ENCODE results near the gene NPFF. TPM values are rescaled to one million over a fixed set of nuclear protein-coding genes. Genes with fewer than 3 reads are reported as not detected.

Gene NPFF
- total and polyA plus RNA-seq, 12 donors, result not detected

GRCh38 chr12:53492188-53492587 is 15.1 kb downstream of the NPFF start:
- Histone ChIP-seq H3K4me3 (peak overlapping the region in 9 of 10 donors; percentile 31 to 66 (median 61)), H3K27ac (peak overlapping the region in 9 of 10 donors; percentile 53 to 92 (median 86)), H3K36me3 (peaks cover 0 to 13% (median 0%) of the 10 kb centered on the region in 9 donors), H3K4me1 (peaks cover 0 to 42% (median 26%) of the 10 kb centered on the region in 9 donors), H3K27me3 (no peaks in the 10 kb centered on the region), H3K9me3 (no peaks in the 10 kb centered on the region)
- WGBS, 2 donors, result 46 to 61% methylated on average over 20 of the region's 20 CpGs
- DNase-seq (no peak), ATAC-seq (peak in 2 of 8 donors; percentile 0)
- intact Hi-C loops (cut with DNase I), result loop anchor here in 4 of 10 donors (2.0 to 5.0 kb wide), 3 partner anchors 13 to 40 kb away; partner anchors contain the start of gene PCBP2 (in 2 of the 4)
- no peak for TF ChIP-seq CTCF (IDR thresholded peaks at IDR 0.05)

DNA sequence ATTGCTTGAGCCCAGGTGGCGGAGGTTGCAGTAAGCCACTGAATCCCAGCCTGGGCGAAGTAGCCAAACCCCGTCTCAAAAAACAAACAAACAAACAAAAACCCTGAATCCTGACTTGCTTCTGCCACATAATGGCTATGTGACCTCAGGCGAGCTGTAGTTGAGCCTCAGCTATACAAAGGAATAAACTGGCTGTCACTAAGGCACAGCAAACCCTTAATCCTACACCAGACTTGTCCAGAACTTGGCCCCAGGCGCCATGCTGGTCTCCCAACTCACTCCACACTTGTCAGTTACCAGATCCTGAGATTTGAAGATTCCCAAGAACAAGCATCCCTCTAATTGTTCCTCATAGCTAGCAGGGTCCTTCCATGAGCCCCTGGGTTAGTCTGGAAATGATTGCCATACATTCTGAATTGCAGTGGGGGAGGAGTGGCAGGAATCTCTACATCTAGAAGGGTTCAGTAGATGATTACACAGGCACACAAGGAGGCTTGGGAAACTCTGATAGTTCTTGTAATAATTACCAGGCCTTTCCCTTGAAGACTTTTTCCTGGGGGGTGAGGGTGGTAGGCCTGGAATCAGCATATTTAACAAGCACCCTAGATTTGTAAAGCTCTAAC is 17.9 kb downstream of the NPFF start:
- intact Hi-C loops (cut with DNase I), result no loop called here
- 94 to 99% methylated on average over 5 of the region's 5 CpGs for WGBS, 2 donors

DNA sequence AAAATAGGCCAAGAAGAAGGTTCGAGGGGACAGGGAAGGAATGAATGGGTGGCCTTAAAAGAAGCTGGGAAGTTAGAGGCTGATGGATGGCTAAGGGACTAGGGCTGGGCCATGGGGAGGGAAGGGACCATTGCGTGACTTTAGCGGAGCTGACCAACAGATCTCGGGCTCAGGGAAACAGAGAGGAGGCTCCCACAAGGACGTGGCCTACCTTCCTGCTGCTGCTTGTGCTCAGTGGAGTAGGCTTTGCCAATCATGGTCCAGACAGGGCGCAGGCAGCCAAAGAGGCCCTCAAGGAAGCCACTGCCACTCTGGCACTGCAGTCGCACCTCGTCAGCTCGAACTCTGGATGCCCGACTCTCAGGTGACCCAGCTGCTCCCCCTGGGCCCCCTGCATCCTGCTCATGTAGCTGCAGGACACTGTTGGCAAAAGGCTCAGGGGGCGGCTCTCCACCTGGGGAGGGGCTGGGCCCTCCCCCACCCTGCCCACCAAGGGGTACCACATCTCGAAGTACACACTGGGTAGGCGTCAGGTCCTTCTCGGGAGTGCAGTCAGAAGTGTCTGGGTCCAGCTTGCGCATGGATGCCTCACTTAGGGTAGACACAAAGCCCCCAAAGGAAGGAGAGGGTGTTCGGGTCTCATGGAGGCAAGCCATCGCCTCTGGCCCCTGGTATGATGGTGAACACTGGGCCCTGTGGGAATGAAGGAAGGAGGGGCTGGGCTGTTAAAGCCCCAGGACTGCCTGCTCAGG is 20.4 kb downstream of the NPFF start:
- intact Hi-C loops (cut with DNase I), result no loop called here
- H3K27ac ChIP-seq, result no peak overlapping the region
- TF ChIP-seq CTCF (IDR thresholded peaks at IDR 0.05), result no peak
- H3K4me1 ChIP-seq, result peaks cover 0 to 16% (median 6%) of the 10 kb centered on the region in 9 donors
- no peak for DNase-seq
- H3K4me3 ChIP-seq, result no peak overlapping the region
- ATAC-seq, result no peak
- no peaks in the 10 kb centered on the region for H3K9me3 ChIP-seq
- H3K27me3 ChIP-seq, result no peaks in the 10 kb centered on the region
- peaks cover 0 to 66% (median 41%) of the 10 kb centered on the region in 9 donors for H3K36me3 ChIP-seq
- WGBS, 2 donors, result 84 to 85% methylated on average over 17 of the region's 17 CpGs

More for the DNA sequence above, 17.9 kb downstream of the NPFF start:
- TF ChIP-seq CTCF (IDR thresholded peaks at IDR 0.05), result no peak
- no peak for ATAC-seq
- Histone ChIP-seq H3K9me3 (no peaks in the 10 kb centered on the region), H3K4me3 (no peak overlapping the region), H3K36me3 (peaks cover 0 to 41% (median 18%) of the 10 kb centered on the region in 9 donors), H3K27ac (no peak overlapping the region), H3K27me3 (no peaks in the 10 kb centered on the region), H3K4me1 (peaks cover 0 to 27% (median 16%) of the 10 kb centered on the region in 9 donors)
- no peak for DNase-seq

GRCh38 chr12:53485955-53486735 is 21.1 kb downstream of the NPFF start:
- Histone ChIP-seq H3K9me3 (no peaks in the 10 kb centered on the region), H3K4me3 (no peak overlapping the region), H3K36me3 (peaks cover 0 to 73% (median 48%) of the 10 kb centered on the region in 9 donors), H3K27me3 (no peaks in the 10 kb centered on the region), H3K4me1 (peaks cover 0 to 16% (median 6%) of the 10 kb centered on the region in 9 donors), H3K27ac (no peak overlapping the region)
- intact Hi-C loops (cut with DNase I), result no loop called here
- DNase-seq, result no peak
- ATAC-seq, result peak in 1 of 8 donors; percentile 19
- WGBS, 2 donors, result 94 to 97% methylated on average over 10 of the region's 10 CpGs
- no peak for TF ChIP-seq CTCF (IDR thresholded peaks at IDR 0.05)
